VCaP (cell line): ENCODE results near the gene PLPPR2.
"Not testable (repeated sequence)": the region's sequence is repeated elsewhere in the genome, so short reads cannot be mapped to it uniquely, and the experiment has no call there.

Experiments used
- H3K27ac ChIP-seq: fragments of 450-650 bp; 2 replicates; pipeline ENCODE4 v1.5.1; 2017
- TF ChIP-seq, protein P1 (sequence below): fragments of 450-650 bp; conservative IDR thresholded peaks from 2 replicates; pipeline ENCODE4 v1.5.1; 2017; ENCODE audit warnings: mild to moderate bottlenecking, moderate library complexity

PLPPR2 gene

DNA sequence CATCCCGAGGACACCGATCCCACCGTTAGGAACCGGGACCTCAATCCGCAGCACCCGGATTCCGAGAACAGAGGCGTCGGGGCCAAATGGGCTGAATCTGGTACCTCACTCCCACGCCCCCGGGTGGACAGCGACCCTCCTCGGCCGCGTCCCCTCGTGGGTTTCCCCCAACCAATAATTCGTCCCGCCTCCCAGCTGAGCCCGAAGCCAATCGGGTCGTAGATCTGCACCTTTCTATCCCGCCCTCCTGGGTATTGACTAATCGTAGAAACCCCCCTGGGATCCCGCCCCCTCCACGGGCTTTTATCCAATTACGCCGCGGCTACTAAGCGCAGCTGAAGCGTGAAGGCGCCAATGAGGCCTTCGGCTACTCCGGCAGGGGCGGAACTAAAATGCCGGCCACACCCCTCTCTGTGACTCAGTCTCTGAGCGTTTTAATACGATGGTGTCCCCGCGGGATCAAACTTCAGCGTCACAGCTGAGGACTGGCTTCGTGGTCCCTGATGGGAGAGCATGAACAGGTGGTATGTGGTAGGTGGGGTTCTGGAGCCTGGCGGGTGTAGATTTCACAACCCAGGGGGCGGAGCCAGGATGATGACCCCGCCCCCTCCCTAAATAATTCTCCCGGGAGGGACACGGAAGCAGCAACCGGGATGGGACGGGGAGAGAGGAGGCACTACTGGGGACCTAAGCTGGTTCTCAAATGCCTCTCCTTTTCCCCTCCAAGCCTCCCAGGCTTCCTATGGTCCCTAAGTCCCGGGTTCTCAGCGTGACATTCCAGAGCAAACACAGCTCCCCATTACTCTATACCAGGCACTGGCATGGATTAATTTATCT, 8.9 kb upstream of the PLPPR2 start, which contains the start of the genes CCDC159 and TMEM205:
CCDC159 (plus strand) TSS at position 416 of the 837 bp plus-strand sequence; CDS start at position 504, 88 bp downstream.
TMEM205 (minus strand) TSS at position 165 of the 837 bp plus-strand sequence. CDS start 649 bp downstream, outside the sequence.
- TF ChIP-seq, protein P1, sequence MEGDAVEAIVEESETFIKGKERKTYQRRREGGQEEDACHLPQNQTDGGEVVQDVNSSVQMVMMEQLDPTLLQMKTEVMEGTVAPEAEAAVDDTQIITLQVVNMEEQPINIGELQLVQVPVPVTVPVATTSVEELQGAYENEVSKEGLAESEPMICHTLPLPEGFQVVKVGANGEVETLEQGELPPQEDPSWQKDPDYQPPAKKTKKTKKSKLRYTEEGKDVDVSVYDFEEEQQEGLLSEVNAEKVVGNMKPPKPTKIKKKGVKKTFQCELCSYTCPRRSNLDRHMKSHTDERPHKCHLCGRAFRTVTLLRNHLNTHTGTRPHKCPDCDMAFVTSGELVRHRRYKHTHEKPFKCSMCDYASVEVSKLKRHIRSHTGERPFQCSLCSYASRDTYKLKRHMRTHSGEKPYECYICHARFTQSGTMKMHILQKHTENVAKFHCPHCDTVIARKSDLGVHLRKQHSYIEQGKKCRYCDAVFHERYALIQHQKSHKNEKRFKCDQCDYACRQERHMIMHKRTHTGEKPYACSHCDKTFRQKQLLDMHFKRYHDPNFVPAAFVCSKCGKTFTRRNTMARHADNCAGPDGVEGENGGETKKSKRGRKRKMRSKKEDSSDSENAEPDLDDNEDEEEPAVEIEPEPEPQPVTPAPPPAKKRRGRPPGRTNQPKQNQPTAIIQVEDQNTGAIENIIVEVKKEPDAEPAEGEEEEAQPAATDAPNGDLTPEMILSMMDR = no peak
- peak within 1 kb of the TSS; percentile 92 for H3K27ac ChIP-seq

DNA sequence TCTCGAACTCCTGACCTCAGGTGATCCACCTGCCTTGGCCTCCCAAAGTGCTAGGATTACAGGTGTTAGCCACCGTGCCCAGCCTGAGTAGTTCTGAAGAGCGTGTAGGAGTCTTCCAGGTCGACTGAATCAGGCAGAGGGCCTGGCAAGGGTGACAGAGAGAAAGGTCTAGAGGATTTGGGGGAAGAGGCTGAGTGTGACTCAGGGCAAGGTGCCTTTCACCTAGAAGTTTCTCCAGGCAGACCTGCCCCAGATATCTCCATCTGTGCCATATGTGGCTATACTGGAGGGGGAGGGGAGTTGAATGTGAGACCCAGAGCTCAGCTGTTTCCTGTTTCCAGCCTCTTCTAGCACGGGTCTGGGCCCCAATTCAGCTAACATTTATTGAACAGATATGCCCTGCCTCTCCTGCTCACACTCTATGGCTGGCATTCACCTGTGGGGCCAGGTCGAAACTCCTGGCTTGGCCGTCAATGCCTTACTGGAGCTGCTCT, 7.6 kb upstream of the PLPPR2 start:
- TF ChIP-seq, protein P1 = no peak
- H3K27ac ChIP-seq = no peak overlapping the region

DNA sequence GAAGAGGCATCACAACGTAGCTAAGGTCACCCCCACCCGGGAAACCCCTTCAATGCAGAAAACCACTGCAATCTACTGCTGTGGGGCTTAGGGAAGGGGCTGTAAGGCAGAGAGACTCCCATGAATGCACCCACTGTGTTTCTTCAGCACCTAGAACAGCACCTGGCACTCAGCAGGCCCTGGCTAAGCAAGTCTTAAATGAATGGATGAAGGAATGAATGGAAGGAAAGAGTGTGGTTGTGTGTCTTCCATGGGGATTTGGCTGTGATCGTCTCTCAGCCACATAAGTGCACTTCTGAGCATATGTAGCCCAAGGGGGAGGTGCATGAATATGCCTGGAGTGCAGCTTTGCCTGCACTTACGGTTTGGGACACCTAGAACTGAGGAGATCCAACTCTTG, 6.1 kb upstream of the PLPPR2 start:
- TF ChIP-seq, protein P1 = no peak
- no peak overlapping the region for H3K27ac ChIP-seq

DNA sequence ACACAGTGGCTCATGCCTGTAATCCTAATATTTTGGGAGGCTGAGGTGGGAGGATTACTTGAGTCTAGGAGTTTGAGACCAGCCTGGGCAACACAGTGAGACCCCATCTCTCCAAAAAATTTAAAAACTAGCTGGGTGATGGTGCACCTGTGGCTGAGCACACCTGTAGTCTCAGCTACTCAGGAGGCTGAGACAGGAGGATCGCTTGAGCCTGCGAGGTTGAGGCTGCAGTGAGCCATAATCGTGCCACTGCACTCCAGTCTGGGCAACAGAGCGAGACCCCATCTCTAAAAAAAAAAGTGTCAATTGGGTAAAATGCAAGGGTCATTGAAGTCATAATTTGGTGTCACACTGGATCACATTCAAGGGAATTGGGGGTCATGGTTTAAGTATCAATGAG, 1.1 kb upstream of the PLPPR2 start:
- H3K27ac ChIP-seq = not testable (repeated sequence)

DNA sequence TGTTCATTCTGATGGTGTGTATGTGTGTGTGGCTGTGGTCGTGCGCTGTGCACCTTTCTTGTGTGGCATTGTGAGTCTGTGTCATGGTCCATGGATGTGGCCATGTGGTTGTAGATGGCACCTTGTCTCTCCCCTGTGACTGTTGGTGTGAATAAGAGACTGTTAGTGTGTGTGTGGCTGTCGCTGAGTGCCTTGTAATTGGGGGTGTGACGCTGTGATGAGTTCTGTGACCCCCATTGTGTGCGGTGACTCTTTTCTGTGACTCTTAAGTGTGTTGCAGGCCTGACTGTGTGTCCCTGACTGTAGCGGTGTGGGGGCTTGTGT, 804 bp downstream of the PLPPR2 start:
- TF ChIP-seq, protein P1 = no peak
- H3K27ac ChIP-seq = peak overlapping the region; percentile 52; the same call in 1 of the 2 replicates

DNA sequence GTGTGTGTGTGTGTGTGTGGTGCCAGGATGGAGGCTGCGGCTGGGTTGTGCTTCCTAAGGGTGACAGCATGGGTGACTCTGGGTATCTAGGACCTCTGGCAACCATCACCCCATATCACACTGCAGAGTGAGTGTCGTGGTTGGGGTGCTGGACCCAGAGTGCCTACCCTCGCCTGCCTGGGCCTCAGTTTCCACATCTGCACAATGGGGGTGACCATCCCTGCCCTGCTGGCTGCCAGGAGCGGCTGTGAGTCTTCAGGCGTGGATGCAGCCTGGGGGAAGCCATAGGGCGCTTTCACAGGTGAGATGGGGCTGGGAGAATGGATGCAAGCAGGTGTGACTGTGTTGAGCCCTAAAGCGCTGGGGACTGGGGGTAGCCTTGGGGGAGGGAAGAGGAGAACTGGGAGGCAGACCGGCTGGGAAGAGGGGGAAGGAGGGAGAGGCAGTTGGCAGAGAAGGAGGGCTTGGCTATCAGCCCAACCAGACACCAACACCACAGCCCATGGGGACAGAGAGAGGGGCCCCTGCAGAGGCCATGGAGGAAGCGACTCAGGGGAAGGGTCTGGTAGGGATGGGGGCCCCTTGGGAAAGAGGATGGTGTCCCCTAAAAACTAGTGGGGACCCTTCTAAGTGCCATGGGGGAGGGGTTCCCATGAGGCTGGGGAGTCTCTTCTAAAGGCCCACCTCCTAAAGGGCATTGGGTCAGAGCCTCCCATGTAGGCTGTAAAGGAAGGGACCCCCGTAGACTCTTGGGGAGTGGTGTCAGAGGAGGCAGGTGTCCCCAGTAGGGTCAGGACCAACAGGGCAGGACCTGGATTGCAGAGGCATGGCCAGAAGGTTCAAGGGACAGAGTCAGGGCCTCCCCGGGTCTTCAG, 1.7 kb downstream of the PLPPR2 start:
- TF ChIP-seq, protein P1 = no peak
- H3K27ac ChIP-seq = no peak overlapping the region

DNA sequence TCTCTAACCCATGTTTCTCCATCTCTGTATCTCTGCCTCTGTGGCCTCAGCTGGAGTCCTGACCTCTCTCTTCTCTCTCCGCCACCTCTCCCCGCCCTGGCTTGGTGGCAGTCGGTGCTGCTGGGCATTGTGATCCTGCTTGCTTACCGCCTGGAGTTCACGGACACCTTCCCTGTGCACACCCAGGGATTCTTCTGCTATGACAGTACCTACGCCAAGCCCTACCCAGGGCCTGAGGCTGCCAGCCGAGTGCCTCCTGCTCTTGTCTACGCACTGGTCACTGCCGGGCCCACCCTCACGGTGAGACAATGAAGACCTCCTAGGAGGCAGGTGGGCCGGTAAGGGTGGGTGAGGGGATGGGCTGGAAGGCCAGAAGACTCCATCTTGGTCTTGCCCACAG, 4.2 kb downstream of the PLPPR2 start:
- no peak overlapping the region for H3K27ac ChIP-seq
- TF ChIP-seq, protein P1 = no peak
